ENCODE results near the gene NARF. TPM values are rescaled to one million over a fixed set of nuclear protein-coding genes. Genes with fewer than 3 reads are reported as not detected.

The NARF gene
- total RNA-seq (2014; rRNA removed; shearing (Covaris generic)) (75.0 and 82.5 TPM in 2 replicates), total RNA-seq (2022) (148 and 151 TPM in 2 replicates), Bru-seq, nascent RNA (percentile 65 among the genes with signal in this experiment), BruChase-seq, experiment 1, labeled RNA remaining after a 6-hour chase (percentile 77 among the genes with signal in this experiment), BruChase-seq, experiment 2, labeled RNA remaining after a 2-hour chase (percentile 72 among the genes with signal in this experiment)
- long read RNA-seq, transcript NARF-201 (11 exons, 3,949 nt): major isoform, 189 of 298 reads
- long read RNA-seq, transcript NARF-209 (10 exons, 2,598 nt): minor isoform, 17 of 298 reads
- long read RNA-seq, transcript NARF-204 (11 exons, 1,766 nt): minor isoform, 12 of 298 reads
- long read RNA-seq, partial matches to known transcripts: 15 of 298 reads
- long read RNA-seq, other reads (novel, unspliced or antisense): 59 of 298 reads

DNA sequence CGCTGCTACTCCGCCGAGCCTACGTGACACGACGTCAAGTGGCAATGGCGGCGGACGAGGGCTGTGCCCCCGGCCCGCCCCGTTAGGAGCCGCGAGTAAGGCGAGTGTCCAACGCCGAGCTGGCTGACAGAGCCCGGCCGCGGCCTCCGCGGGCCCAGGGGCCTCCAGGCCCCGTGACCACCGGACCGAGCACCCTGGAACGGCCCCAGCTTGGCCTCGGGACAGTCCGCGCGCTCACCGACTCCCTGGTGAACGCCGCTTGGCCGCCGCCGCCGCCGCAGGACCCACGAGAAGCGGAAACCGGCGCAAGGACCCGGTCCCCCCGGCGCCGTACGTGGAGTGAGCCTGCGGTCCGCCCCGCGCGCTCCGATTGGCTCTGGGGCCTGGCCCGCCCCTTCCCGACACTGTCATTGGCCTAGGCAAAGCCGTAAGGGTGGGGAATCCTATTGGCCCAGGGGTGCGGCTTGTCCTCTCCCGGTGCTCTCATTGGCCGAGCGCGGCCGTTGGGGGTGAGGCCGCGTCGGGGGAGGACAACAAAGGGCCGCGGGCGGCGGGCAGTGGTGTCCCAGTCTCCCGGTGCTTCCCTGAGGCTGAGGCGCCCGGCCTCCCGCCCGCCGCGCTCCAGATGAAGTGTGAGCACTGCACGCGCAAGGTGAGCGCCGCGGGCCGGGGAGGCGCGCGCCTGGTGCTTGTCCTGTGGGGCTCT lies at the start of gene NARF:
Gene NARF, plus strand, starts transcription at position 563 of the 706 bp plus-strand sequence. Its CDS starts 63 bp downstream, at position 626.
- BruUV-seq (replicated peaks): no TSS peak
- peak; percentile 100 for DNase-seq (ENCODE audit: low spot score)
- Histone ChIP-seq H3K4me2 (ENCODE audit: low read length) (peak within 1 kb of the TSS; percentile 76), H4K20me1 (ENCODE audit: insufficient read depth, low read length) (no peaks in the 10 kb centered on the region), H3K79me2 (ENCODE audit: insufficient read depth, low read depth, low read length) (peaks cover 4% of the 10 kb centered on the region; the same call in 1 of the 2 replicates), H3K9me3 (ENCODE audit: low read length) (peaks cover 9% of the 10 kb centered on the region; the same call in 1 of the 2 replicates), H2AFZ (ENCODE audit: low read length) (peak within 1 kb of the TSS; percentile 34; the same call in 1 of the 2 replicates), H3K9me2 (ENCODE audit: insufficient read depth, low read length) (no peaks in the 10 kb centered on the region), H3K4me1 (ENCODE audit: insufficient read depth, low read length, poor library complexity, severe bottlenecking) (peaks cover 18% of the 10 kb centered on the region), H3K27ac (ENCODE audit: low read depth, low read length, poor library complexity, severe bottlenecking) (peak within 1 kb of the TSS; percentile 89), H3K4me3 (ENCODE audit: low read depth, low read length, poor library complexity, severe bottlenecking) (peak within 1 kb of the TSS; percentile 75), H3K36me3 (ENCODE audit: insufficient read depth, low read length) (peaks cover 43% of the 10 kb centered on the region)
- ChIA-PET CTCF (ENCODE audit: unreplicated experiment) (no interaction called here), POLR2A (interaction anchor here (0.7 to 1.8 kb wide), 3 partner anchors 9 to 101 kb away, joined by 5 to 6 read pairs (median 5); no protein-coding TSS in a partner anchor)
- intact Hi-C loops (cut with micrococcal nuclease; ENCODE audit: unreplicated experiment): loop anchor here (1.0 to 5.0 kb wide), 5 partner anchors 9 to 94 kb away; partner anchors contain the start of genes HEXD and OGFOD3
- no peak for TF ChIP-seq EZH2phosphoT487 (IDR thresholded peaks at IDR 0.05; ENCODE audit: borderline replicate concordance, low read depth, low read length)
- TF ChIP-seq, protein P1, sequence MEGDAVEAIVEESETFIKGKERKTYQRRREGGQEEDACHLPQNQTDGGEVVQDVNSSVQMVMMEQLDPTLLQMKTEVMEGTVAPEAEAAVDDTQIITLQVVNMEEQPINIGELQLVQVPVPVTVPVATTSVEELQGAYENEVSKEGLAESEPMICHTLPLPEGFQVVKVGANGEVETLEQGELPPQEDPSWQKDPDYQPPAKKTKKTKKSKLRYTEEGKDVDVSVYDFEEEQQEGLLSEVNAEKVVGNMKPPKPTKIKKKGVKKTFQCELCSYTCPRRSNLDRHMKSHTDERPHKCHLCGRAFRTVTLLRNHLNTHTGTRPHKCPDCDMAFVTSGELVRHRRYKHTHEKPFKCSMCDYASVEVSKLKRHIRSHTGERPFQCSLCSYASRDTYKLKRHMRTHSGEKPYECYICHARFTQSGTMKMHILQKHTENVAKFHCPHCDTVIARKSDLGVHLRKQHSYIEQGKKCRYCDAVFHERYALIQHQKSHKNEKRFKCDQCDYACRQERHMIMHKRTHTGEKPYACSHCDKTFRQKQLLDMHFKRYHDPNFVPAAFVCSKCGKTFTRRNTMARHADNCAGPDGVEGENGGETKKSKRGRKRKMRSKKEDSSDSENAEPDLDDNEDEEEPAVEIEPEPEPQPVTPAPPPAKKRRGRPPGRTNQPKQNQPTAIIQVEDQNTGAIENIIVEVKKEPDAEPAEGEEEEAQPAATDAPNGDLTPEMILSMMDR (conservative IDR thresholded peaks at IDR 0.05; ENCODE audit: low read length): no peak

DNA sequence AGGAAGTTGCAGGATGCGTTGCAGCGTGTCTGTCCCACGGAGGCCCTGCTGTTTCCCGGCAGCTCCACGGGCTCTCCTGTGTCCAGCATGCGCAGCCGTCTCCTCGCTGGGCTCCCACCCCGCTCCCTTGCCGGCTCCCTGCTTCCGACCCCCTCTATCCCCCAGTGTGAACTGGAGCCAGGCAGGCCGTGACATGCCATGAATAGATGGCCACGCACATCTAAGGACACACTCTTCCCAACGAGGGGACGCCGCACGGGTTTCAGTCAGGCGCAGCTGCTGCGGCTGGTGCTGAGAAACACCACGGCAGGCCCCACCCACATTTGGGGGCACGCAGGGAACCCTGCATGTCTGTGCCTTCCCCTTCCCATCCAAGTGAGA lies 49.6 kb upstream of the NARF start:
- no TSS peak for BruUV-seq (replicated peaks)
- peaks cover 31% of the 10 kb centered on the region for H3K36me3 ChIP-seq (ENCODE audit: insufficient read depth, low read length)
- no peak overlapping the region for H2AFZ ChIP-seq (ENCODE audit: low read length)
- H3K4me2 ChIP-seq (ENCODE audit: low read length): no peak overlapping the region
- POLR2A ChIA-PET: no interaction called here
- CTCF ChIA-PET (ENCODE audit: unreplicated experiment): no interaction called here
- H3K79me2 ChIP-seq (ENCODE audit: insufficient read depth, low read depth, low read length): no peaks in the 10 kb centered on the region
- H3K9me3 ChIP-seq (ENCODE audit: low read length): no peaks in the 10 kb centered on the region
- H3K9me2 ChIP-seq (ENCODE audit: insufficient read depth, low read length): no peaks in the 10 kb centered on the region
- H3K27ac ChIP-seq (ENCODE audit: low read depth, low read length, poor library complexity, severe bottlenecking): no peak overlapping the region
- intact Hi-C loops (cut with micrococcal nuclease; ENCODE audit: unreplicated experiment): no loop called here
- H3K4me1 ChIP-seq (ENCODE audit: insufficient read depth, low read length, poor library complexity, severe bottlenecking): peaks cover 6% of the 10 kb centered on the region
- TF ChIP-seq, protein P1 (conservative IDR thresholded peaks at IDR 0.05; ENCODE audit: low read length): no peak
- no peak for TF ChIP-seq EZH2phosphoT487 (IDR thresholded peaks at IDR 0.05; ENCODE audit: borderline replicate concordance, low read depth, low read length)
- no peak for DNase-seq (ENCODE audit: low spot score)
- no peaks in the 10 kb centered on the region for H4K20me1 ChIP-seq (ENCODE audit: insufficient read depth, low read length)
- H3K4me3 ChIP-seq (ENCODE audit: low read depth, low read length, poor library complexity, severe bottlenecking): no peak overlapping the region
